HG03469 (cell line): Measurements from ENCODE around the gene CDC14B.
"Not testable (repeated sequence)": the region's sequence is repeated elsewhere in the genome, so short reads cannot be mapped to it uniquely, and the experiment has no call there.

Experiments
- ATAC-seq: cut with Tn5 transposase; IDR thresholded peaks from one replicate; pipeline ENCODE4 v1.9.1; 2021; ENCODE audit warnings: mild to moderate bottlenecking, moderate library complexity, moderate number of reproducible peaks; ENCODE audit not compliant: unreplicated experiment

CDC14B gene

DNA sequence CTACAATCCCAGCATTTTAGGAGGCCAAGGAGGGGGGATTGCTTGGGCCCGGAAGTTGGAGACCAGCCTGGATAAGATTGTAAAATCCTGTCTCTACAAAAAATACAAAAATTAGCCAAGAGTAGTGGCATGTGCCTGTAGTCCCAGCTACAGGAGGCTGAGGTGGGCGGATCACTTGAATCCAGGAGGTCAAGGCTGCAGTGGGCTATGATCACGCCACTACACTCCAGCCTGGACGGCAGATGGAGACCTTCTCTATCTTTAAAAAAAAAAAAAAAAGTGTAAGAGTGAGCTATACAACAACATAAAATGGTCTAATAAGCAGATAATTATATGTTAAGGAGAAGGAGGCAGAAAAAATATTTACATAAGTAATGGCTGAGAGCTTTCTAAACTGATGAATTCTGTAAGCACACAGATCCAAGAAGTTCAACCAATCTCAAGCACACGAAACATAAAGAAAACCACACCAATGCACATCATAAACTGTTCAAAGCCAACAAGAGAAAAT, 23.0 kb downstream of the CDC14B start:
- no peak for ATAC-seq

GRCh38 chr9:96587338-96588315, 32.0 kb downstream of the CDC14B start:
- ATAC-seq, result no peak

GRCh38 chr9:96585426-96585825, 34.2 kb downstream of the CDC14B start:
- ATAC-seq, result no peak

DNA sequence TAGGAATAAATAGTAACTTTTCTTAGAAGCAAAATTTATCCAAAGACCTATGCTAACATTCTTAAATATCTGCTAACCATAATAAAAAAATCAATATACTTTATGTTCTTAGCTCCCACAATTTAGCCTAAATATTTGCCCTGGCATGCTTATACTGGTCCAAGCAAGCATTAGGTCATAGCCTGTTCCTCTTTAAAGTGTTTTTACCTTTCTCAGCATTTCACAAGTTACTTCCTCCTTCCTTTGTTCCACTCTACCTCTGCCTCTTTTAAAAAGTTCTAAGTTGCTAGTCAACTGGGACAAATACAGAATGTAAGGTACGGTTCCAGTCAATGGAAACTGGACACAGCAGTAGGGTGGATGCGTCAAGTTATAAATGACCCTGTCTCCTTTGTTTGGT, 37.4 kb downstream of the CDC14B start:
- not testable (repeated sequence) for ATAC-seq

DNA sequence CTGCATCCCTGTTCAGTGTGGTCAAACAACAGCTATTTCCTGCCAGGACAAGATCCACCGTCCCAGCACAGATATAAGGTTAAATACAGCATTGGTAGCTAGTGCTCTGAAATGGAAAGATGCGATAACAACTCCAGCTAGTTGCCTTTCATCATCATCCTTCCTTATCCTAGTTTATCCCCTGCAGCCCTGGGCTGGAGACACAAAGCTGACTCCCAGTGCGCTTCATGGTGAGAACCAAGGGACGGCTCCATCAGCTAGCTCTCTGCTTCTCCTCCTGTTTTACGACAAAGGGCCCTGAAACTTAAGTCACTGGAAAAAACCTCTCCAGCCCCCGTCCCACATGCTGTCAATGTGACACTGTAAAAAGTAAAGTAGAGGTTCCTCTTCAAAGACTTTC, 37.9 kb downstream of the CDC14B start:
- ATAC-seq, result no peak

DNA sequence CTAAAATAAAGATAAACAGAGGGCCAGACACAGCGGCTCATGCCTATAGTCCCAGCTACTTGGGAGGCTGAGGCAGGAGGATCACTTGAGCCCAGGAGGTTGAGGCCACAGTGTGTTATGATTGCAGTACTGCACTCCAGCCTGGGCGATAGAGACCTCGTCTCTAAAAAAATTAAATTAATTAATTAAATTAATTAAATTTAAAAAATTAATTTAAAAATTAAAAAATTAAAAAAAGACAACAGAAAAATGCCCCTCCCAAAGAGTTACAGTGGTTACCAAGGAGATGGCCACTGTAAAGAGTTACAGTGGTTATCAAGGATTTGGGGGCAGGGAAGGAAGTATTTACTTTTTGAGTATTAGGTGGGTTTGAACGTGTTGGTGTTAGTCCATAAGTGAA, 38.3 kb downstream of the CDC14B start:
- no peak for ATAC-seq

- no peak for ATAC-seq
These were observed 44.7 kb downstream of the CDC14B start for GRCh38 chr9:96574931-96575351.

DNA sequence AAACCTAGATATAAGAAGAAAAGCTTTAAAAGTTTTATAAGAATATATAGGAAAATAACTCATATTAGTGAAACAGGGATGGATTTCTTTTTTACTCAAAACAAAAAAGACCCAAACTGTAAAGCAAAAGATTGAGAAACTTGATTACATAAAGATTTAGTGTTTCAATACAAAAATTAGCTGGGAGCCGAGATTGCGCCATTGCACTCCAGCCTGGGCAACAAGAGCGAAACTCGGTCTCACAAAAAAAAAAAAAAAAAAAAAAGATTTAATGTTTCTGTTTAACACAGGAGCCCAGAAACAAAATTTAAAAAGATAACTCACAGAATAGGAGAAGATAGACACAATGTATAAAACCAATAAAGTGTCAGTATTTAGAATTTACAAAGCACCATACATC, 45.2 kb downstream of the CDC14B start:
- no peak for ATAC-seq

- ATAC-seq, result peak; percentile 26
These were observed 52.4 kb downstream of the CDC14B start for GRCh38 chr9:96567203-96567700.

- peak; percentile 36 for ATAC-seq
These were observed 53.0 kb downstream of the CDC14B start for GRCh38 chr9:96566498-96567202.

DNA sequence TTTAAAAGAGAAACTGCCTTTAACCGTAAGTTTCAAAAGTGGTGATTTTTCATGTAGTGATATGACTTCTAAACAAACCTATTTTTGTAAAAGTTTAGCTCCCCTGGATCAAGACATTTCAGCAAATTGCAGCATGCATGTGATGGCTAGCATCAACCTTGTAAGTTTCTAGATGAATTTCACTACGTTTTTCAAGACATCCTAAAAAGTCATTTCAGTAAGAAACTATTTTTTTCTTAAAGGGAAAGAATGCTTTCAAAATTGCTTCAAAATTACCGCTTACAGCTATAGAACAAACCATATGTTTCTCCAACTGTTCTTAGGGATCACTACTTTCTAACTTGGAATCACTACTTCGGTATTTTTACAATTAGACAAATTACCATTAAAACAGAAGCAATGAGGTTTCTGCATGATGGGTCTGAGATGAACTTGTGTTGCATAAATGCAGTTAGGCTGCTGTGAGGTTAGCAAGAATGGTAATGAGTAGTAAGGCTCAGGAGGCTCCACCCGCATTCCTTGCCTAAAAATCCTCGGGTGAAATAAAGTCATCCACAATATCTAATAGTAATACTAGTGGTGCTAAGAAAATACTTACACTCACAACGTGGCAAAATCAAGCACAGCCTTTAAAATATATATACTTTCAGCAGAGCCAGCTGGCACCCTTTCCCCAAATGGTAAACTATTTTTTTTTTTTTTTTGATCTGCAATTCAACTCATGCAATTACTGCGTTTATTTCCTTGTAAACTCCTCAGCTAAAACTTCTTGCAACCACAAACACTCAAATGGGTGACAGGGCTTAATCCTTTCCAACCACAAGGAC, 53.8 kb downstream of the CDC14B start:
- no peak for ATAC-seq

DNA sequence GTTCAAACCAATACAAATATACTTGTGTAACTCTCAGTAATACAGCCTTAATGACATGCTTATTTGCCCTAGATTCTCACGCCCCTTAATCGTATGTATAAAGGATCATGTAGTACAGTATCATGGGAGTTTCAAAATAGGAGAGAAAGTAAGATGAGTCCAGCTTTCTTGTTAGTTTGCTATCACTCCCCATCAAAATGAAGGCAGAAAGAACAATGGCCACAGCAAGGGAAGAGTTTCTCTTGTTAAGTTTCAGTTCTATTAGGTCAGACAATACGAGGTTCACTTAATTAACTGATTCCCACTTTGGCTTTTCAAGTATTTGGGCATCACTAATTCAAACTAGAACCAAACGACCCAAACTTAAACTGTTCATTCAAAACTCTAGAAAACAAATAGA, 55.4 kb downstream of the CDC14B start:
- no peak for ATAC-seq

GRCh38 chr9:96559339-96559943, 60.2 kb downstream of the CDC14B start:
- no peak for ATAC-seq

DNA sequence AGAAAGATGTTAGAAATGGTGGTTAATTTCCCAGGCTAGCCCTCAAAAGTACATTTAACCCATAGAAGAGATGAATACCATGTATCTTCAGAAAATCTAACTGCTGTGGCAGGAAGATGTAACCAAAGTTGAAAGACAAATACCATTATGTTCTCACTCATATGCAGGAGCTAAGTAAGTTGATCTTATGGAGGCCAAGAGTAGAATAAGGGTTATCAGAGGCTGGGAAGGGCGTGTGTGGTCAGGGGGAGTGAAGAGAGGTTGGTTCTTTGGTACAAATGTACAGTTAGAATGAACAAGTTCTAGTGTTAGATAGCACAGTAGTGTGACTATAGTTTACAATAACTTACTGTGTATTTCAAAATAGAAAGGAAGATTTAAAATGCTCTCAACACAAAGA, 61.7 kb downstream of the CDC14B start:
- no peak for ATAC-seq

GRCh38 chr9:96556701-96557461, 62.8 kb downstream of the CDC14B start:
- no peak for ATAC-seq

DNA sequence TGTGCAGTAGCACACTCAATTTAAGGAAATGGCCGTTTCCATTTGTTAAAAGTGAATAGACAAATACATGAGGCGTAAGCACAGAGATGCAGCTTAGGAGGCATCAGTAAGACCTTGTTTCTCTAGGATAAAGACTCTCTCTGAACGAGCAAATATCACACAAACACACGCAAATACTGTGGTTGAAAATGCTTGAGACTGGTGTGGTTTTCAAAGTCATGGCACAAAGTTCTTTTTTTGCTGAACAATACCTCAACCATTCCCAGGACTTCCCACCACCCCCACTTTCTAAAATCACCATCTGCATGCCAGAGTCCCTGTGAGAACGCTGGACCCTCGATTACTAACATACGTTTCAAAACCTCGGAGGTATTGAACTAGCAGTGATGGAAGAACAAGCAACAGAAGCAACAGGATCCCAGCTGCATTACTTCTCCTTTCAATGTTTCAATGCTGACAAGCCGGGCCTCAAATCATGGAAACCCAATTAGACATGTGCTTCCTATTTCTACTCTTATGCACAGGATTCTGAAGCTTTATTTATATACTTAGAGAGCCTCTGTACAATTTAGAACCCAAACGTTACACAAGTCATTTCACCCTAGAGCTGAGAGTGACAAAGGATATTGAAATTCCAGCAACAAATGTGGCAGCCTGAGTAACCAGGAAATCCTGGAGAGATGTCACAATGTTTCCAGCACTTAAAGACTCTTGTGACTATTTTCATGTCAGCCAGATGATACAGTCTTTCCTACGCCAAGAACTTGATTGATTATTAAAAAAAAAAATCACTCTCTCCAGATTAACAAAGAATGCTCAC, 63.9 kb downstream of the CDC14B start:
- no peak for ATAC-seq

GRCh38 chr9:96554801-96555566, 64.7 kb downstream of the CDC14B start:
- ATAC-seq, result no peak

DNA sequence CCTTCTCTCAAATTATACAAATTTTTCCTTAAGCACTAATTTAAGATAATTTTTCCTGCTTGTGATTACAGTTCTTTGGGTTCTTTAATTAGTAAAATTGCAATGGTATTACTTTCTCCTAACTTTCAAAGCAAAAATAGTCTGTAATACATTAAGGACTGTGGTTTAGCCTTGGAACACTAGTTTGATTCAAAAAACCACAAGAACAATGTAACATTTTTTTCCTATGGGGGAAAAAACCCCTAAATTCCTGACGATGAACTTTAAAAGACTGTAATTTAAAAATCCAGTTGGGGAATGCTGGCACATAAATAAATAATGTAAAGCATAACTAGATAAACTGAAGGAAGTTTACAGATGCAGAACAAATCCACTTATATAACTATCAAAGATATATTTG, 65.3 kb downstream of the CDC14B start:
- no peak for ATAC-seq
